Activated naive CD4-positive, alpha-beta T cell treated with anti-CD3 and anti-CD28 coated beads, Interleukin-2, amount 10 ng/mL, durations not matched to agents 7 days and 5 days (primary cell): ENCODE results near the gene TRAT1.
A peak's percentile ranks its signal among the peaks of the same experiment; 100 is the strongest.

Experiments used
- CTCF ChIA-PET: fragments of 350-600 bp; sonication (Branson Sonifier 250); formaldehyde crosslinking; loops from one replicate; lab custom pipeline; 2021; ENCODE audit warnings: antibody characterized with exemption; lab: Charles Lee
- DNase-seq: peaks from one replicate; pipeline ENCODE4 v3.0.0-alpha.2; 2020
- H3K27ac Mint-ChIP-seq: one replicate; pipeline ENCODE4 v1.8.0; 2021; ENCODE audit warnings: mild to moderate bottlenecking, moderate library complexity, mixed read lengths
- H3K27me3 Mint-ChIP-seq: one replicate; pipeline ENCODE4 v1.8.0; 2021; ENCODE audit warnings: mild to moderate bottlenecking, mixed read lengths
- H3K36me3 Mint-ChIP-seq: one replicate; pipeline ENCODE4 v1.8.0; 2021; ENCODE audit warnings: mixed read lengths
- H3K4me1 Mint-ChIP-seq: one replicate; pipeline ENCODE4 v1.8.0; 2021; ENCODE audit warnings: mixed read lengths
- H3K4me3 Mint-ChIP-seq: one replicate; pipeline ENCODE4 v1.8.0; 2021; ENCODE audit warnings: mild to moderate bottlenecking, moderate library complexity, mixed read lengths
- H3K9me3 Mint-ChIP-seq: one replicate; pipeline ENCODE4 v1.8.0; 2021; ENCODE audit warnings: mixed read lengths

Gene TRAT1

GRCh38 chr3:108830381-108830780, 7.8 kb downstream of the TRAT1 start:
- no peaks in the 10 kb centered on the region for H3K9me3 Mint-ChIP-seq
- DNase-seq: no peak
- peak overlapping the region; percentile 95 for H3K27ac Mint-ChIP-seq
- H3K4me3 Mint-ChIP-seq: peak overlapping the region; percentile 56
- CTCF ChIA-PET: interaction anchor here (1.0 kb wide), 1 partner anchor 85 kb away, joined by 4 read pairs; no protein-coding TSS in a partner anchor
- no peaks in the 10 kb centered on the region for H3K27me3 Mint-ChIP-seq
- peaks cover 72% of the 10 kb centered on the region for H3K4me1 Mint-ChIP-seq
- peaks cover 92% of the 10 kb centered on the region for H3K36me3 Mint-ChIP-seq

DNA sequence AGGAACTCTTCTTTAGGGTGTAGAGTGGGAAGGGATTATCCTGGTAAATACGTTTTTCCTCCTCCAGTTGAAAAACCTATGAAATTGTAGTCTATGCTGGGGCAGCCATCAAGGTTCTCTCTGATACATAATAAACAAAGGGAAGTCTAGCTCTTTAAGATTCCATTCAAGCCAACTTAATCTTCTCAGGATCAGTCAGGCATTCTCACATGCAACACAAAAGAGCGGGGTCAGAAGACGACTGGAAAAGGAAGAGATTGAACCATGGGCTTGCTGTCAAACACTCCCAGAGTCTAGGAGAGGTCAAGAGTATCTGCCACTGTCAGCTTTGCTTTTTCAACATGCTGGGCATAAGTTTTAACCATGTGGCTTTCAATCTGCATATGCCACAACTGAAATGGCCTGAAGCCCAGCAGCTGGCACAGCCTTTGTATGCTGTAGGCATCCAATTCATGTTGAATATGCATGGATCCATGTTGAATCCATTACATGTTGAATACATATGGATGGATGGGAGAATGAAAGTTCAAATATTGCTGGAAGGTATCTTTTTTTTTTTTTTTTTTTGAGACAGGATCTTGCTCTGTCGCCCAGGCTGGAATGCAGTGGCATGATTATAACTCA, 8.5 kb downstream of the TRAT1 start:
- H3K36me3 Mint-ChIP-seq: peaks cover 91% of the 10 kb centered on the region
- no peaks in the 10 kb centered on the region for H3K9me3 Mint-ChIP-seq
- H3K27me3 Mint-ChIP-seq: no peaks in the 10 kb centered on the region
- no peak for DNase-seq
- H3K4me3 Mint-ChIP-seq: peak overlapping the region; percentile 56
- peaks cover 78% of the 10 kb centered on the region for H3K4me1 Mint-ChIP-seq
- CTCF ChIA-PET: interaction anchor here (0.6 to 1.8 kb wide), 4 partner anchors 83 to 154 kb away, joined by 3 to 7 read pairs (median 4); no protein-coding TSS in a partner anchor
- H3K27ac Mint-ChIP-seq: peak overlapping the region; percentile 95

DNA sequence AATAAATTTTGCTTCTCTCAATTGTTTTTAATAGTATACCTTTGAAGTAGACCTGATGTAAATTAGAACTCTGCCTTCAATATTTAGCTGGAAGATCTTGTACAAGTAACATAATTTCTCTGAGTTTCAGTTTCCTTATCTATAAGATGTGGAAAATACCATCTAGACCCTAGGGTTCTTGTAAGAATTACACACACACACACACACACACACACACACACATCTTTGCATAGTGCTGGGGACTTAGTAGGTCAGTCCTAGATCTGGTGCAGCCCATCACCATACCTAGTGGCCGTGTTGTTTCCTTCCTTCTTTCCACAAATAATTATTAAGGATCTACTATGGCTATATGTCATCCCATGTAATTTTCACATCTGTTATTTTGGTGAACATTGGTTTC, 11.0 kb downstream of the TRAT1 start:
- Mint-ChIP-seq H3K27me3 (no peaks in the 10 kb centered on the region), H3K27ac (peak overlapping the region; percentile 95), H3K4me1 (peaks cover 86% of the 10 kb centered on the region), H3K4me3 (peak overlapping the region; percentile 74), H3K9me3 (no peaks in the 10 kb centered on the region), H3K36me3 (peaks cover 85% of the 10 kb centered on the region)
- peak; percentile 47 for DNase-seq
- CTCF ChIA-PET: interaction anchor here (0.6 to 3.7 kb wide), 4 partner anchors 9 to 25 kb away, joined by 3 to 13 read pairs (median 8); partner anchors contain the start of gene TRAT1

- Mint-ChIP-seq H3K36me3 (peaks cover 84% of the 10 kb centered on the region), H3K27ac (peak overlapping the region; percentile 95), H3K9me3 (no peaks in the 10 kb centered on the region), H3K4me1 (peaks cover 86% of the 10 kb centered on the region), H3K4me3 (peak overlapping the region; percentile 74), H3K27me3 (no peaks in the 10 kb centered on the region)
- DNase-seq: no peak
- CTCF ChIA-PET: interaction anchor here (1.0 to 3.7 kb wide), 5 partner anchors 10 to 180 kb away, joined by 3 to 13 read pairs (median 8); partner anchors contain the start of gene TRAT1
These were observed 12.0 kb downstream of the TRAT1 start for GRCh38 chr3:108834551-108834950.

DNA sequence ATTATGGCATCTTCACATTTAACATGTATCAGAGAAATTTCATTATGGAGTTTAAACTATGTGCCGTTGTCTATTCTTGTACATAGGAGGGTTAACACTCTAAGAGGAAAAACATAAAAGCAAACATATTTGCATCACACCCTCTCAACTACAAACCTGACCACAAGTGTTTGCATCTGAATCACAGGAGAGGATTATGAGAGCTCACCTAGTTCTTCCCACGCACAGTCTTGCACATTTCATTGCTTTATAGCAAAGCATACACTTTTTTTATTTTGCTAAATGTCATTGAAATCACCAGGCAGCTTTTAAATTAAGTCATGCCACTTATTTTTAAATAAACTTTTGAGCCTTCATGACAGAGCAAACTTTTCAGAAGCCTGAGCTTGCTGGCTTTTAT, 12.5 kb downstream of the TRAT1 start:
- Mint-ChIP-seq H3K27ac (peak overlapping the region; percentile 95), H3K27me3 (no peaks in the 10 kb centered on the region), H3K9me3 (no peaks in the 10 kb centered on the region), H3K4me1 (peaks cover 83% of the 10 kb centered on the region), H3K36me3 (peaks cover 83% of the 10 kb centered on the region), H3K4me3 (peak overlapping the region; percentile 74)
- peak; percentile 40 for DNase-seq
- CTCF ChIA-PET: interaction anchor here (0.6 to 3.7 kb wide), 9 partner anchors 10 to 746 kb away, joined by 3 to 13 read pairs (median 4); partner anchors contain the start of gene TRAT1

DNA sequence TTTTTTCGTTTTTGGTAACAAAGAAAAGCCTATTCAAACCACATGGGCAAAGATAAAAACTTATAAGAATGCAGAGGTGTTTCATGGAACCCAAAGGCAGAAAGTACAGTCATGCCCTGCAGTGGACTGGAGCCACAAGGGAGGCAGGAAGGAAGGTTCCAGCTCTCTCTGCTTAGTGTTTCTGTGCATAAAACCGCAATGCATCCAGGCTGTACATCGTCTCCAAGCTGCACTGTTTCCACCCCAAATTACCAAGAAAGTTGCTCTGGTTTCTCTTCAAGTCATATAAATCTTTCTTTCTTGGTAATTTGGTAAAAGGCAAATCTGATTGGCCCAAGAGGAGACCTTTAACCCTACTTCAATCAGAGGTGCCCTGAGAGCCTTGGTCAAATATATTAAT, 15.8 kb downstream of the TRAT1 start:
- Mint-ChIP-seq H3K36me3 (peaks cover 82% of the 10 kb centered on the region), H3K4me3 (peak overlapping the region; percentile 75), H3K4me1 (peaks cover 83% of the 10 kb centered on the region), H3K27me3 (no peaks in the 10 kb centered on the region), H3K9me3 (no peaks in the 10 kb centered on the region), H3K27ac (peak overlapping the region; percentile 95)
- CTCF ChIA-PET: interaction anchor here (0.7 to 2.1 kb wide), 7 partner anchors 10 to 260 kb away, joined by 3 to 6 read pairs (median 4); no protein-coding TSS in a partner anchor
- peak; percentile 76 for DNase-seq

- Mint-ChIP-seq H3K36me3 (peaks cover 80% of the 10 kb centered on the region), H3K9me3 (no peaks in the 10 kb centered on the region), H3K27ac (peak overlapping the region; percentile 95), H3K4me1 (peaks cover 81% of the 10 kb centered on the region), H3K27me3 (no peaks in the 10 kb centered on the region), H3K4me3 (peak overlapping the region; percentile 69)
- CTCF ChIA-PET: no interaction called here
- DNase-seq: no peak
These were observed 23.2 kb downstream of the TRAT1 start for GRCh38 chr3:108845709-108846293.

DNA sequence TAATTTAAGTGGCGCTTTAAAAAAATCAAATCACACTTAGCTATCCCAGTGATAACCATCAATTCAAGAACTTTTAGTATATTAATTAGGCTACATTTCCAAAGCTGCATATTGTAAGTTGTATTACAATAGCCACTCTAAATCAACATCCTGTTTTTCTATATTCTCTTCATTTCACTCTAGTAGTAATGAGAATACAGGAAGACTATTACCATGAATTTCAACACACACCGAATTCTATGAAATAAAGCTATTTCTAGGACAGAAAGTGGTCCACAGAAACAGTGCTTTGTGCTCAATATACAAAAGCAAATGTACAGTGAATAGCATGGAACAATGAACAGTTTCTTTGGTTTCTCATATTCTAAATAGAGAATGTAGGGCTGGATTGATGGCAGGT, 24.6 kb downstream of the TRAT1 start:
- Mint-ChIP-seq H3K9me3 (no peaks in the 10 kb centered on the region), H3K4me1 (peaks cover 79% of the 10 kb centered on the region), H3K27me3 (no peaks in the 10 kb centered on the region), H3K4me3 (peak overlapping the region; percentile 55), H3K27ac (peak overlapping the region; percentile 95), H3K36me3 (peaks cover 82% of the 10 kb centered on the region)
- CTCF ChIA-PET: interaction anchor here (1.5 kb wide), 1 partner anchor 57 kb away, joined by 3 read pairs; no protein-coding TSS in a partner anchor
- DNase-seq: no peak

DNA sequence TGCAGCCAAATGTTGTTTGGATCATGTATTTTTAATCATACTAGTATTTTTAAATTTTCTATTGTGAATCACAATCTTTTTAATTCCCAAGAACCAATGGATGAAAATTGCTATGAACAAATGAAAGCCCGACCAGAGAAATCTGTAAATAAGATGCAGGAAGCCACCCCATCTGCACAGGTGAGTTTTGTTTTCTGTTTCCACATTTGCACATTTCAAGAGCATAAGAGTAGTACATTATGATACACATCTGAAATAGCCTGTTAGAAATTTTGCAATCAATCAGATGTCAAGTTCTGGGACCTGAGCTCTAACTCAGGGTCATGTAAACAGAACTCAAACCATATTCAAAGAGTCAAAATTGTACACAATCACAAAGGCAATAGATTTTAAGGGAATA, 26.5 kb downstream of the TRAT1 start:
- no peaks in the 10 kb centered on the region for H3K27me3 Mint-ChIP-seq
- DNase-seq: no peak
- no peaks in the 10 kb centered on the region for H3K9me3 Mint-ChIP-seq
- peak overlapping the region; percentile 87 for H3K27ac Mint-ChIP-seq
- H3K4me1 Mint-ChIP-seq: peaks cover 75% of the 10 kb centered on the region
- H3K36me3 Mint-ChIP-seq: peaks cover 80% of the 10 kb centered on the region
- CTCF ChIA-PET: interaction anchor here (2.0 kb wide), 1 partner anchor 10 kb away, joined by 6 read pairs; no protein-coding TSS in a partner anchor
- H3K4me3 Mint-ChIP-seq: peak overlapping the region; percentile 0

DNA sequence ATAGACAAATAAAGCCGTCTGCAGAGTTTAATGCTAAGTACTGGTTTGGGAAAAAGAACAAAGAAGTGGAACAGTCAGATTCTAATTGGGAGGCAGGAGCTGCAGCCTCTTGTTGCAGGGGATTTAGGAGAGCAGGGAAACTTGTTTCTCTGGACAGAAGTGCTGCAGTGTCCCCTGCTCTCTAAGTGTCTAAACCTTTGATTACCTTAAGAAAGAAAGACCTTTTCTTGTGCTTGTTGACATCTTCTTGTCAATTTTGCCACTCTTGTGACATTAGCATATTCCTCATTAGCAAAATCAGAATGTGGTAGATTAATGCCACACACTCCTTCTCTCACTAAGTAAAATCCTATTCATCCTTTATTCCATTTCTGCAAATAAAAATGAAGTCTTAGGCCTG, 38.8 kb downstream of the TRAT1 start:
- CTCF ChIA-PET: interaction anchor here (1.1 kb wide), 1 partner anchor 54 kb away, joined by 3 read pairs; no protein-coding TSS in a partner anchor
- H3K27ac Mint-ChIP-seq: peak overlapping the region; percentile 94
- peaks cover 24% of the 10 kb centered on the region for H3K9me3 Mint-ChIP-seq
- H3K27me3 Mint-ChIP-seq: no peaks in the 10 kb centered on the region
- H3K4me1 Mint-ChIP-seq: peaks cover 73% of the 10 kb centered on the region
- peaks cover 87% of the 10 kb centered on the region for H3K36me3 Mint-ChIP-seq
- DNase-seq: no peak
- H3K4me3 Mint-ChIP-seq: no peak overlapping the region

GRCh38 chr3:108862865-108863798, 40.5 kb downstream of the TRAT1 start:
- peaks cover 82% of the 10 kb centered on the region for H3K36me3 Mint-ChIP-seq
- H3K4me1 Mint-ChIP-seq: peaks cover 60% of the 10 kb centered on the region
- no peak overlapping the region for H3K4me3 Mint-ChIP-seq
- H3K27me3 Mint-ChIP-seq: no peaks in the 10 kb centered on the region
- CTCF ChIA-PET: no interaction called here
- peak overlapping the region; percentile 94 for H3K27ac Mint-ChIP-seq
- H3K9me3 Mint-ChIP-seq: peaks cover 24% of the 10 kb centered on the region
- peak; percentile 47 for DNase-seq

GRCh38 chr3:108863799-108864135, 41.2 kb downstream of the TRAT1 start:
- peaks cover 77% of the 10 kb centered on the region for H3K36me3 Mint-ChIP-seq
- H3K27ac Mint-ChIP-seq: peak overlapping the region; percentile 8
- H3K4me3 Mint-ChIP-seq: no peak overlapping the region
- CTCF ChIA-PET: no interaction called here
- peaks cover 24% of the 10 kb centered on the region for H3K9me3 Mint-ChIP-seq
- H3K4me1 Mint-ChIP-seq: peaks cover 53% of the 10 kb centered on the region
- H3K27me3 Mint-ChIP-seq: no peaks in the 10 kb centered on the region
- no peak for DNase-seq

DNA sequence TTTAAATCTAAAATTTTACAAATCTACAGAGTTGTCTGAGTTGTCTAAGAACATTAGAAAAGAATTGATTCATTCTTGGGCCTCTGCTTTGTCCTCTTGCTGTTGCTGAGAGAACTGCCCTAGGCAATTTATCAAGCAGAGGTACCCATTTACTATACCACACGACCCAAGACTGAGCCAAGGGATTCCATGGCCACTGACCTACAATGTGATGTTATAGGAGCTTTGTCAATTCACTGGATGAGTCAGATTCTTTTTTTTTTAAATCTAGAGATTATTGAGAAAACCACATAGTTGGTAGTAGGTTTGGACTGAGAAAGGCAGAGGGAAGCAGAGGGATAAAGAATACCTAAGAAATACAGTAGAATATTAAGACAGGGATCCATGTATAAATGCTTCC, 55.3 kb downstream of the TRAT1 start:
- no peak for DNase-seq
- H3K4me1 Mint-ChIP-seq: no peaks in the 10 kb centered on the region
- no peak overlapping the region for H3K4me3 Mint-ChIP-seq
- H3K27me3 Mint-ChIP-seq: no peaks in the 10 kb centered on the region
- peaks cover 29% of the 10 kb centered on the region for H3K36me3 Mint-ChIP-seq
- CTCF ChIA-PET: no interaction called here
- no peak overlapping the region for H3K27ac Mint-ChIP-seq
- H3K9me3 Mint-ChIP-seq: no peaks in the 10 kb centered on the region

- H3K4me3 Mint-ChIP-seq: no peak overlapping the region
- peaks cover 10% of the 10 kb centered on the region for H3K4me1 Mint-ChIP-seq
- no peaks in the 10 kb centered on the region for H3K9me3 Mint-ChIP-seq
- no peaks in the 10 kb centered on the region for H3K27me3 Mint-ChIP-seq
- H3K27ac Mint-ChIP-seq: no peak overlapping the region
- CTCF ChIA-PET: no interaction called here
- DNase-seq: no peak
- H3K36me3 Mint-ChIP-seq: peaks cover 19% of the 10 kb centered on the region
These were observed 57.3 kb downstream of the TRAT1 start for GRCh38 chr3:108879915-108880314.
